ENCODE results near the gene GPR157. TPM values are rescaled to one million over a fixed set of nuclear protein-coding genes. Genes with fewer than 3 reads are reported as not detected.

GPR157 gene
- total RNA-seq, 6 experiments from 2014 or later, result 5.6 to 12.5 (median 7.0) TPM

- no peak overlapping the region for H3K4me3 ChIP-seq
- WGBS (ENCODE audit: insufficient coverage, low coverage, low lambda C conversion rate, missing lambda C conversion rate), result 95% methylated on average over 2 of the region's 2 CpGs
- DNase-seq (no peak), ATAC-seq (no peak)
- no peak for TF ChIP-seq CTCF (IDR thresholded peaks at IDR 0.05)
- TF ChIP-seq POLR2A (IDR thresholded peaks at IDR 0.05), result no peak
- no peaks in the 10 kb centered on the region for H3K27me3 ChIP-seq
- no peak overlapping the region for H3K27ac ChIP-seq
- no peaks in the 10 kb centered on the region for H3K9me3 ChIP-seq
- H3K36me3 ChIP-seq, result no peaks in the 10 kb centered on the region
- intact Hi-C loops (cut with DNase I), result no loop called here
- peaks cover 0 to 18% (median 9%) of the 10 kb centered on the region in 4 donors for H3K4me1 ChIP-seq
These were observed 38.7 kb upstream of the GPR157 start for GRCh38 chr1:9167638-9168037.

- DNase-seq (peak in 1 of 3 donors; percentile 23), ATAC-seq (no peak)
- Histone ChIP-seq H3K27ac (no peak overlapping the region), H3K27me3 (no peaks in the 10 kb centered on the region), H3K9me3 (no peaks in the 10 kb centered on the region), H3K36me3 (no peaks in the 10 kb centered on the region), H3K4me3 (no peak overlapping the region), H3K4me1 (peaks cover 0 to 25% (median 12%) of the 10 kb centered on the region in 4 donors)
- 90% methylated on average over 11 of the region's 27 CpGs for WGBS (ENCODE audit: insufficient coverage, low coverage, low lambda C conversion rate, missing lambda C conversion rate)
- TF ChIP-seq POLR2A (IDR thresholded peaks at IDR 0.05), result no peak
- no peak for TF ChIP-seq CTCF (IDR thresholded peaks at IDR 0.05)
- intact Hi-C loops (cut with DNase I), result no loop called here
These were observed 37.7 kb upstream of the GPR157 start for GRCh38 chr1:9166289-9167235.

GRCh38 chr1:9165396-9165795 lies 36.5 kb upstream of the GPR157 start:
- peaks cover 0 to 25% (median 12%) of the 10 kb centered on the region in 4 donors for H3K4me1 ChIP-seq
- DNase-seq (no peak), ATAC-seq (no peak)
- H3K36me3 ChIP-seq, result no peaks in the 10 kb centered on the region
- 86% methylated on average over 5 of the region's 7 CpGs for WGBS (ENCODE audit: insufficient coverage, low coverage, low lambda C conversion rate, missing lambda C conversion rate)
- no peak overlapping the region for H3K27ac ChIP-seq
- no peaks in the 10 kb centered on the region for H3K27me3 ChIP-seq
- intact Hi-C loops (cut with DNase I), result no loop called here
- no peak overlapping the region for H3K4me3 ChIP-seq
- no peaks in the 10 kb centered on the region for H3K9me3 ChIP-seq
- TF ChIP-seq CTCF (IDR thresholded peaks at IDR 0.05) (no peak), POLR2A (IDR thresholded peaks at IDR 0.05) (no peak)

GRCh38 chr1:9164919-9165318 lies 36.0 kb upstream of the GPR157 start:
- intact Hi-C loops (cut with DNase I), result no loop called here
- H3K4me1 ChIP-seq, result peaks cover 0 to 25% (median 12%) of the 10 kb centered on the region in 4 donors
- H3K36me3 ChIP-seq, result no peaks in the 10 kb centered on the region
- H3K4me3 ChIP-seq, result no peak overlapping the region
- H3K27ac ChIP-seq, result peak overlapping the region in 2 of 3 donors; percentile 94 to 97
- 63% methylated on average over 4 of the region's 7 CpGs for WGBS (ENCODE audit: insufficient coverage, low coverage, low lambda C conversion rate, missing lambda C conversion rate)
- no peak for DNase-seq
- no peaks in the 10 kb centered on the region for H3K27me3 ChIP-seq
- ATAC-seq, result no peak
- H3K9me3 ChIP-seq, result no peaks in the 10 kb centered on the region
- TF ChIP-seq POLR2A (IDR thresholded peaks at IDR 0.05), result no peak
- TF ChIP-seq CTCF (IDR thresholded peaks at IDR 0.05), result no peak

Data from right lobe of liver (tissue), 6 donors.